HS-5 (cell line): ENCODE measurements around the gene FBN1.
A peak's percentile ranks its signal among the peaks of the same experiment; 100 is the strongest.

ENCODE experiments used
- DNase-seq: peaks from one replicate; pipeline ENCODE4 v3.0.0-alpha.2; 2012; ENCODE audit warnings: low read depth

Gene FBN1

DNA sequence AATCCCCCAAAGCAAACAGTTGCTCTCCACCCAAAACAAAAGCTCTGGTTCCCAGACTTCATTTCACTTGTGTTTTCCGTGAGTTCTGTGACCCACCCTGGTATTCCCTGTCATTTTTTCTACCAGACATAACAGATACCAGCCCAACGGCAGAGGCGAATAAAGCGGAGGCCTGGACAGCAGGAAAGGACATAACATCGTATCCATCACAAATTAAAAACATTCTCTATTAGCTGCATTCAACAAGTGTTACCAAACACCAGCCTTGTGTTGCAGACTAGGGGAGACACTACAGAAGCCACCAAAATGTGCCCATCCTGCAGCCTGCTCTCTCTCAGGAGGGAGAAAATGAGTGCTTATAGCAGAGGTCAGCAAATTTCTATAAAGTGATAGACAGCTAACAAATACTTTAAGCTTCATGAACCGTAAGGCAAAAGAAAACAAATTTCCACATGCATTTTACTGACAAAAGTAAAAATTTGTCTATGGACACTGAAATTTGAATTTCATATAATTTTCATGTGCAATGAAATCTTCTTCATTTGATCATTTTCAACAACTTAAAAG, 7.1 kb upstream of the FBN1 start:
- DNase-seq, result no peak

DNA sequence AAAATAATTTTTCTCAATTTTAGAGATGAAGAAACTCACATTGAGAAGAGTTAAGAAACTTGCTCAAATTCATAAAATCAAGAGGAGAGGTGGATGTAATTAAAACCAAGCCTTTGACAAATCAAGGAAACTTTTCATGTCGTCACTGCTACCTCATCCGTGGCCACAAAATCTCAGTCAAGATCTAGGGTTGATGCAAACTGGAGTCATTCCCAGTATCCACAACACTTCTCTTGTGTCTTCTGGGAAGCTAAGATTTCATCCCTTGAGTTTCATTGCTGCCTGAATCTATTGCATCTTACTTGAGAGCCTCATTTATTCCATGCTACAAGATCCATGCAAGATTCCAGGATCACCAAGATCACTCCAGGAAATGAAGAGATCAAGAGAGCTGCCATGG, 5.4 kb upstream of the FBN1 start:
- DNase-seq, result no peak

DNA sequence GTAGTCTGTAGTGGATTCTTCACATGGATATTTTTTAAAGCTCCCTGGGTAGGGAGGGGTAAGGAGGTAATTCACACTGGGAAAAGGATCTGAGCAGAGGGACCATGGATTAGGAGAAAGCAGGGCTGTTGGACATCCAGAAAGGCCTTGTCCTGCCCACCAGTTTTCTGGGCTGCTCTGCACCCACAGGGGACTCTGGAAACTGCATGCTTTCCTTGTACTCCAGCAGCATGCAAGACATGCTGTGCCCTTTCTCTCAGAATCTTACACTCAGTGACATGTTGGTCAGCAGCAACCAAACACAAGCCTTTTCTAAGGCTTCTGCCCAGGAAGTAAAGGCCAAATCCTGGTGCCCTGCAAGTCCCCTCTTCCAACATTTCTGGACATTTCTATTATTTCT, 2.5 kb upstream of the FBN1 start:
- DNase-seq, result no peak

DNA sequence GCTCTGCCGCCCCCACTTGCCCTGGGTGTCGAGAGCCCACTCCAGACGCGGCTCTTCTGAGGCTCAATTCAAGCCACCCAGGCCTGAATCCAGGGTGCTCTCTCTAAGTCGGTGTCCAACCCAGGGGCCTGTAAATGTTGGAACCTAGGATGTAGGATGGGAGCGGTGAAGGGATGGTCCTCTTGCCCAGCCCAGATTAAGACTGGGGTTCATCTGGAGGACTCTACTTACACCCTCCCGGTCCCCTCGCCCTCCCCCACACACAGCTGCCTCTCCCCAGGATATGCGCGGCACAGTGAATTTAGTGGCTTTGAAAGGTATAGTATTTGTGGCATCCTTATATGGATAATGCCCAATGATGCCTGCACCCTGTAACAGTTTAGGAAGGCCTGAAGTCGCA, 822 bp upstream of the FBN1 start:
- DNase-seq, result no peak

DNA sequence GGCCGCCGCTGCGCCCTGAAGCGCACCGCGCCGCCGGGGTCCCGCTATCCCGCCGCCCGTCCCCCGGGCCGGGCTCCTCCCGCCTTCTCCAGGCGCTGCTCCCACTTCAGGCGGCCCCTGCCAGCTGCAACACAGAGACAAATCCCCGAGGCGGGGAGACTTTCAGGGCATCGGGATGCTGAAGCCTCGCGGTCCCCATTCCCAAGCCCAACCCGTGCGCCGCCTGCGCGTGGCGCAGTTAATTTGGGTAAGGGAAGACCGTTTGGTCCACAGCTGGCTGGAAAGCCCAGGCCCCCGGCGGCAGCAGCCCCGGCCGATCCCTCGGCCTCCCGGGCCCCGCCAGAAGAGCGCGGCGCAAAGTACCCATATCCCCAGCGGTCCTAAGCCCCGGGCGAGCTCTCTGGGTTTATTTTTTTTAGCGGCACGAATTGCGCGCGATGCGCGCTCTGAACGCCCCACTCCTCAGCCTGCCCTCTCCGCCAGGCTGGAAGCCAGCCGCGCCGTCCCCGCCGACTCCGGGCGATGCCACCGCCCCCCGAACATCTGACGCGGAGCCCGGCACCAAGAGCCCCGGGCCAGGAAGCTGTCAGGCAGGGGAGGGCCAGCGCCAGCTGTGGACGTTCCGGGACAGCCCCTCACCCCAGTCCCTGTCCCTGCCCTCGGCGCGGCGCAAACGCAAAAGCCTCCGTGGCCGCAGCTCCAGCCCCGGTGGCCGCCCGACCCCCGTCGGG, 517 bp downstream of the FBN1 start:
- no peak for DNase-seq

DNA sequence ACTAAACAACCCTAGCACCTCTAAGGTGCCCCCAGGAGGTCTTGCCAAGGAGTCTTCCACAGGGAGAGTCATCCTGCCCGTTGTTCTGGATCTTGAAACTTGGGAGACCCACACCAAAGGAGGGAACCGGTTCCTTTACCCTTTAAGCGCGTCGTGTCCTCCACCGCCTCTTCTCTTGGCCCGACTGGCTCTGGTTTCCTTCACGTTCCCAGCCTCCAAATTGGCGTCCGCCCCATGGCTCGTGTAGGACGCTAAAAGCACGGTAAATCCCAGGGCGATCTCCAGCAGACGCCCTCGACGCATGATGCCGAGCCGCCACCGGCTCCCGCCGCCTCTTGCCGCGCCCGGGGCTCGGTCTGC, 1.1 kb downstream of the FBN1 start:
- DNase-seq, result no peak

DNA sequence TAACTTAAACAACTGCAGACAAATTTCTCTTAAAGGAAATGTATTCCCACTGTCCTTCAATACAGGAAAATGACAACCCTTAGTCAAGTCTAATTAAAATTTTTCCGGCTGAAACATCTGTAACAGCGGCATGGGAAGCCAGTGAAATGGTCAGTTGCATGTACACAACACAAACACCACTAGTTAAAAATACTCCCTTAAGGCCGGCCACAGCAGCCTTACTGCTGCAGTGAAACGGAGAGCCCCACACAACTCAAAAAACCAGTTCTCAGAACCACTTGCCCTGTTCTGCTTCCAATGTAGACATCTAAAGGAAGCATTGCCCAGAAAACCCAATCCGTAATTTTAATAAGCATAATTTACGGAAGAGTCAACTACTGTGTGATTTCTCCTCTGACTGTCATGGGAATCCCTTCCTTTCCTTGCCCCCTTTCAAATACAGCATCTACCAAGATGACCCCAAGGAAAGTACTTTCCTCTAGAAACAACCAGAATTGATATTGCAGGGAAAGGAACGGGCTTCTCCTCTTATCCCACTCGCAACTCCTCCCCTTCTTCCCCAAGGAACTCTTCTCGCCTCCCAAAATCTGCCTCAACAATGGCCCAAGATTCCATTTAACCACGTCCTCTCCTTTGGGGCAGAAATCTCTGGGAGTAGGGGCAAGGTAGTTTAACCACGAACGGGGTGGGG, 1.6 kb downstream of the FBN1 start:
- DNase-seq, result no peak

DNA sequence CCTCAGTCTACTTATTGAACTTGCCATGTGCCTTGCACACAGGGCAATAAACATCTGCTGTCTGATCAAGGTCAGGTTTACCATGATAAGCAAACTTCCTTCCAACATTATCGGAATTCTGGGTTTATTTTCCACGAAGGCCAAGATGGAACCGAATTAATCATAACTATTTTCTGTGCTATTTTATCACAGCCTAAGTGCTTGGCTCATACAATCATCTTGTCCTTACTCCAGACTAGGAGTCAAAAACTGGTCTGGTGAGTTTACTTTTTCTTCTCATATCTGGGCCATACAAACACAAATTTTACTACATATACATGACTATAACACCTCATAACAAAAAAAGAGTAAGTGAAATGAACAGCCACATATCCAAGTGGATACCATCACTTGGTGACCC, 2.3 kb downstream of the FBN1 start:
- no peak for DNase-seq

DNA sequence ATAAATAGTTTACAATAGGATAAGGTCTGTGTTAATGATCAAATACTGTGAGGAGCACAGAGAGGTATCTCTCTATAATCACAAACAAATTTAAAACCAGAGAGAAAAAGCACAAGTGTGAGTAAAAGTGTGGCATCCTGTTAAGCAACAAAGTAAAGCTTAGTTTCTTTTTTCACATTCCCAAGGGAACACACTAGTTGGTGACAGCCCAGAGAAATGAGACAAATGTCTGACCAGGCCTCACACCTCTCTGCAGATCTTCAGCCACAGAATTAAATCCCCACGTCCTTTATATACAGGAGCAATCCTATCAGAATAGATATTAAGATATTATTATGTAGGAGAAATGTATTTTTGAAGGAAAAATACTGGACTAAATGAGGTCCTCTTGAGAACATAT, 2.7 kb downstream of the FBN1 start:
- DNase-seq, result no peak

DNA sequence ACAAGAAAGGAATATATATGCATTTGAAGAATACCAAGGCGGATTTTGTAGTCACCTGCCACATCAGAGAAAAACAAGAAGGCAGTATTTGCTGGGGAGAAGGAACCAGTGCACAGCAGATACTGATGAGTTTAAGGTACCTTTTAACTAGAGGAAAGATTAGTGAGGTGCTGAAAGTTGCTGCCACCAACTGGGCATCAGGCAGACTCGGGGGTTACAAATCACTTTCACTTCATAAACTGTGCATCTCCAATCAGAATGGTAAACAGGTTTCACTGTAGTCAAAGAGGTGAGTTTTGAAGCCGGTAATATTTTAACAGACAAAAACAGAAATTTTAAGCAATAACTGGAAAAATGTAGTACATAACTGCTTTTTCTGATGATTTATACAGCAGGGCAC, 4.1 kb downstream of the FBN1 start:
- no peak for DNase-seq

DNA sequence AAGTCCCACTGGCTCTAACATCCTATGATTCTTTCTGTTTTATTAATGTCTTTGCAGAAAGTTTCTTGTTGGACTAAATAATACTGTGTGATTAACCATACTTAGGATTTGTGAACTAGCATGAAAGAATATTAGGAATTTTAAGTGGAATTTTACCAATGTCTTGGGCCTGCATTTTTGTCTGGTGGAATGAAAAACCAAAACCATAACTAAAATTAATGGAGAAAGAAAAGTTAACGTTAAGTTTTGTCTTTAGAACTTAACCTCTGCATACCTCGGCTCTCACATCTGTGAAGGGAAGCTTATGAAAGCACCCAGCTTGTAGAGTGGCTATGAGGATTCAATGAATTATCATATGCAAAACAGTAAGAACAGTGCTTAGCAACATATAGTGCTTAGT, 6.5 kb downstream of the FBN1 start:
- no peak for DNase-seq

DNA sequence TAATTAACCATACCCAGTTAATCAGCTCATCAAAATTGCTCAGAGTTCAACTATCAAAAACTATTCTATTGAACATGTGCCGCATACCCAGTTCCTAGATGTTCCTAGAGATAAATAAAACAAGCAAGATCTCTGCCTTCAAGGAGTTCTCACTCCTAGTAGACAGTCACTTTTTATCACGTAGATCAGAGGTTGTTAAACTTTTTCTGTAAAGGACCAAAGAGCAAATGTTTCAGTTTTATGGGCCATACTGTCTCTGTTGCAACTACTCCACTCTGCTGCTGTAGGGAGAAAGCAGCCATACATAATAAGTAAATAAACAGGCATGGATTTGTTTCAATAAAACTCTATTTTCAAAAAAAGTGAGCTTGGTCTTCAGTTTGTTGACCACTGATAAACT, 7.9 kb downstream of the FBN1 start:
- no peak for DNase-seq

DNA sequence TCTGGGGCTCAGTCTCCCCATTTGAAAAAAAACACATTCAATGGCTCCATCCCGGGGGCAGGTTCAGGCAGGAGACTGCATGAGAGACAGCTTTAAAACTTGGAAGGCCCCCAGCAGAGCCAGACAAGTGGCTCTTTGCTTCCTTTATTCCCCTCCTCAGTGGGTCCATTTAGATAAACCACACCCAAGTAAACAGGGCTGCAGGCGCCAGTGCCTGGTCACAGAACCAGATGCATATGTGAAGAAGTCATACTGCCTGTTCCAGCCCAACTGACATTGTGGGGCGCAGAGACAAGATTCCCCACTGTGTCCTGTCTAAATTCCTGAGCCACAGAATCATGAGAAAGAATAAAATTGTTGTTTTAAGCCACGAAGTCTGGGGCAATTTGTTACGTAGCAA, 9.0 kb downstream of the FBN1 start:
- no peak for DNase-seq

DNA sequence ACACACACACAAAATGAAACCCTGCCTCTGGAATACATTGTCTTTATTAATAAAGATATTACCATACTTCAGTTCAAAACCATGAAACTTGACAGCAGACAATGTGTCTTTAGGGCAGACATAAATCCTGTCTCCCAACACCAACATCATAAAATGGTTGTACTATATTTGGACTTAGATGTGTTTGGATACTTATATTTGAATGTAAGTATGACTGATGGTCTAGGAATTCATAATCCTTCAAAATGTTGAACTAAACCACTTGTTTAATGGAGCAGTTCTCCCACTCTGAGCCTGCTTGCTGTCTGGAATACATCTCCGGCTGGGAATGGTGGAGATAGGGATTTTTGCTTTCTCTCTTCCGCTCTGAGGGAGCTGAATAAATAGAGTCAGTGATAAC, 10.6 kb downstream of the FBN1 start:
- no peak for DNase-seq

DNA sequence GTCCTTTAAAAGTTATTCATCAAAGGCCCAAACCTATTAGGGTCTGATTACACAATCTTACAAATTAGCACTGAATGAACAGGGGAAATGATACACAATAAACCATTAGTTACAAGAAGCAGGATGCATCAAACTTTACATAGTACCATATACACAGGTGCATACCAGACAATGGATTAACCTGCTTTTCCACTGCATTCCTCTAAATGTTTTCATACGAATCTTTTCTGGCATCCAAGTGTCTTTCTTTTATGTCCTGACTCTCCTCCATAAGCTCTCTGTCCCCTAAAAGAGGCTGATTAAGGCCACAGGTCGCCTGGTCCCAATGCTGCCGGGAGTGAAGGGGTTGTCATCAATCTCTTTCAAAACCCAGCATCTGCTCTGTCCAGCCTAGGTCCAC, 11.4 kb downstream of the FBN1 start:
- no peak for DNase-seq

DNA sequence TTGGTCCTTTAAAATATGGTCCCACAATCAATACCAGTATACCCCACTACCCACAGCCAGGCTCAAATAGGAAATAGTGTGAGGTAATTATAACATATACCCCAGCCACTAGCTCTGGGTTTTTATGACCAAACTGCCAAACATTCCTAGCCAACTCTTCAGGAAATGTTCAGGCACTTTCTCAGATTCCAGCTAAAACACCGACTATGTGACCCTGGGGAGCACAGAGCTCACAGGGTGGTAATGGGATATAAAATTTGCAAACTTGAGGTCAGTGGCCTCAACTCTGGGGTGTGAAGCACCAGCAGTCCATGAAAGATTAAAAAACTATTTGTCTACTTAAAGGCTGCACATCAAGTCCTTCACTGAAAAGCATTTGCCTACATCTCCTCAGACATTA, 12.9 kb downstream of the FBN1 start:
- DNase-seq, result no peak

DNA sequence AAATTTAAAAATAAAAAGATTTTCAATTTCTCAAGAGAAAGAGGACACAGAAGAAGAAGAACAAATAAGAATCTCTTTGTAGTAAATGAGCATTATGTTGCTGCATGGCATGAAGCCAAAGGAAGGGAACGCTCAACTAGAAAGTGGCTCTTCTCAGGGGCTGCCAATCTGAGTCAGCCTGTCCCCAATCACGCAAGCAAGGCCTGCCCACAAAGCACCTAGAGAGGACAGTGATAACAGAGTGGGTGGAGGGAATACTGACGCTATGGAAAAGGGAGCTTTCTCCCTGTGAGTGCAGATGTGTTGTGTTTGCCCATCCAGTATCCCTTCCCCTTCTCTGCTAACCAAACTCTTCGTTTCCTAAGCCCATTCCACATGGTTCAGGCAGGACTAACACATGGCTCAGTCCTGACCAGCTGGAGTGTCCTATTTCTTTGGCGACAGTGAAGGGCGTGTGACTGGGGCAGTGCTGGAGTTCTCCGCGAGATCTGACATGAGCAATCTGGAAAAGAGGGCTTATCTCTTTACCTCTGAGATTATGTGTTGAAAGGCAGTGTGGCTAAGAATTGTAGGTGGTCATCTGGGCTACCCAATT, 14.2 kb downstream of the FBN1 start:
- DNase-seq, result no peak

DNA sequence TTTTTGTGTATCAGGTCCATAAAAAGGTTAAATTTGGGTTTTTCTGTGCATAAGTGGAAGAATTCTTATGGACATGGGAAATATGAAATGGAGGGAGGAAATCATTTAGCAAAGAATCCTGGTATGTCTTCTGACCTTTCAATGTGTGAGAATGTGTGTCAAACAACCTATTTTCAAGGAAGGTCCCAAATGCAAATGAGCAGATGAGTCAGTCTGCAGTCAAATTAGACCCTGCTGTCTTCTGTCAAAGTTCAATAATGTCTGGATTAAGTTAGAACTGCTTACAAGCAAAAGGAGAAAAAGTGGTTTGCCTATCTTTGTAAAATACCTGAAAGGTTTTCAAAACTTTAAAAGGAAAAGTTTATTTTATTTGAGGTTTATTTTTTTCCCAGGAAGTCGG, 15.3 kb downstream of the FBN1 start:
- no peak for DNase-seq

DNA sequence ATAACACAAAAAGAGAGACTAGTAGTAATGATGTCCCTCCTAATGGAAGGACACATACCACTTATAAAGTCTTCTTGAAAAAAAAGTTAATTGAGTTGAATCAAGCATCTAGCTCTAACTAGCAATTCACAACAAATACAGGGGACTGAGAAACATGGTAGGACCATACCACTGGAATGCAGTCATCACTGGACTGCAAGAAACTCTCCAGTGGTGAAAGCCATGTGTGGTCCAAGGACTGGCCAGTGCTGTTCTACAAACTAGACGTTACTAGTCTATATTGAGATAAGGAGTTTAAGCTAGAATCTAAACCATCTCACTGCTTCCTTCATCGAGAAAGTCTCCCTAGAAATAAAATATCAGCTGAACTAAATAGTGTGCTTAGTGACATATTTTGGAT, 16.7 kb downstream of the FBN1 start:
- no peak for DNase-seq

DNA sequence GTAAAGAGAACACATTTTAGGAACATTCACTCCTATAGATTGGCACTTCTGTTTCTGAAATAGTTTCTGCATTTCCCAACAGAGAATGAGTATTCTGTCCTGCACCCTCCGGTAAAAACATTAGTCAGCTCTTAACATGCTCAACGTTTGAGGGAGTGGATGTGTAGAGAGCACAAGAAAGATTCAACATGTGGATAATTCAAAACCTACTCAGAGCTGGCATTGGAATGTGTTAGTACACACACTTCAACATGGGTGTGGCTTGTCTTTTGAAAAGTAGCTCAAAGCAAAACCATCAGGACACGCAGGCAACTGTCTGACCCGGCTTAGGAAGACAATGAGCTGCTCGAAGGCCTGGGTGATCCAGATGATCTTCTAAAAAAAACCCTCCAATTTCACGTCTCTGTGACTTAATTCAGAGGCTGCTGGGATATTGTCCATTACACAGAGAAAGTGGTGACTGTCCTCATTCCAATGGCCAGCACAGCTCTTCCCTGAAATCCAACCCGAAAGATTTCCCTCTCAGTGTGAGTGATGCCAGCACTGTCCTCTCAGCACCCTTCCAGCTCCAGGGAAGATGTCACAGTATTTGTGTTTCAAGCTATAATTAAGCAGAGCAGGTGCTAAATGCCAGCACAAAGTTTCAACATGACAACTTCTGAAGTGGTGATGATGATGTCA, 18.1 kb downstream of the FBN1 start:
- DNase-seq, result peak; percentile 77

DNA sequence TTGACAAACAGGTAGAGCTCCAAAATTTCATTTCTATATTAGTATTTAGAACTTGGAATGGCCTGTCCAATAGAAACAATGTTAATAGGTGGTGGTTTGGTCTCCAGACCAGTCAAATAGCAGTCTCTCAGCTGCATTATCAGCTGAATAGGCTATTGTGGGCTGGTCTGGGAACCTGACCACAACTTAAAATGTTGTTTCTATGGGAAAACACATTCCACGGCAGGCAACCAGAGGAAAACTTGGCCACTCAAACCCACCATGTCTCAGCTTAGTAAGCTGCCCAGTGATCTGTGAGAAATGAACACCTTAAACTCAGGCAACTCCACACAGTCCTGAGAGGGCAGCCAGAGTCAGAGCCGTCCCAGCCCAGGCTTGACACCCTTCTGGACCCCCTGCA, 20.4 kb downstream of the FBN1 start:
- no peak for DNase-seq

DNA sequence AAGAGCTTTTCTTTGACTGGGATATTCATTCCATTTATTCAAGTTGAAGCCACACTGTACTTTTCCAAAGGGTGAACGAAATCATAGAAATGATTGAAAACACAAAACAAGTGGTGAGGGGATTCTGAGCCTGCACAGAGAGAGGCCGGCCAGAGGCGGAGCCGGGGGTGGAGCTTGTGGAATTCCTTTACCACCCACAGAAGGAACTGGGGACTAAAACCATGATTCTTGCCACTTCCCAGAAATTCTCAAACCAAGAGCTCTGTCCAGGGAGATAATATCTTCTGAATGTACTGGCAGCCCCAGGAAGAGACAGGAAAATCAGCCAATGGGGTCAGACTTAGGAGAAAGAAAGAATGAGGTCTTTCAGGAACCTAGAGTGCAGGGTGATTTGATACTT, 20.8 kb downstream of the FBN1 start:
- no peak for DNase-seq

DNA sequence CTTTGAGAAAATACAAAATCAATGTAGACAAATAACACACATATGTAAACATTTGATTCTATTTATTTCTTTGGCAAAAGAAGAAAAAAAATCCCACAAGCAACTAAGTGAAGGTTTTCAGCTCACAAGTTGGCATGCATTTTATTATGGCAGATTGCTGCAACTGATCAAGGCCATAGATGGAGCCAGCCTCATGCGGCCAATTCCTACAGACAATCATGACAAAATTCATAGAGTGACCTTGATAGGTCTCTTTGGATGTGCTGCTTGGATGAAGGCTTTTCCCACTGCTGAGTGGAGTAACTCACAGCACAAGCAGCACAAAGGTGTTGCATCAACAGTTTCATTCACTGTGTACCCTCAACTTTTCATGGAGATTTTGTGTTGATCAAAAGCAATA, 22.1 kb downstream of the FBN1 start:
- no peak for DNase-seq
